WTC11 (cell line): ENCODE data around the gene HIVEP2. TPM values are rescaled to one million over a fixed set of nuclear protein-coding genes. Genes with fewer than 3 reads are reported as not detected.

Experiments
- ATAC-seq: fragments of 200-7000 bp; cut with Tn5 transposase; 2 replicates; pipeline ENCODE4 v1.10.0; 2021; ENCODE audit warnings: mild to moderate bottlenecking, moderate library complexity
- CTCF ChIA-PET: fragments of 300-600 bp; sonication (Branson Sonifier 250); formaldehyde crosslinking; loops from one replicate; lab custom pipeline; 2021; ENCODE audit warnings: antibody characterized with exemption; lab: Charles Lee
- POLR2A ChIA-PET: fragments of 350-600 bp; sonication (Branson Sonifier 250); formaldehyde crosslinking; loops from one replicate; lab custom pipeline; 2021; ENCODE audit warnings: antibody characterized with exemption; lab: Charles Lee
- DNase-seq: peaks from one replicate; pipeline ENCODE4 v3.0.0; 2021; ENCODE audit warnings: low spot score
- H3K27ac Mint-ChIP-seq: 2 replicates; pipeline ENCODE4 v1.8.0; 2021; ENCODE audit warnings: mixed read lengths
- H3K27me3 Mint-ChIP-seq: 2 replicates; pipeline ENCODE4 v1.8.0; 2021; ENCODE audit warnings: low read depth, mild to moderate bottlenecking, moderate library complexity, mixed read lengths
- H3K36me3 Mint-ChIP-seq: 2 replicates; pipeline ENCODE4 v1.8.0; 2021; ENCODE audit warnings: mixed read lengths
- H3K4me1 Mint-ChIP-seq: 2 replicates; pipeline ENCODE4 v1.8.0; 2022; ENCODE audit warnings: mixed read lengths
- H3K4me3 Mint-ChIP-seq: 2 replicates; pipeline ENCODE4 v1.8.0; 2021; ENCODE audit warnings: mild to moderate bottlenecking, moderate library complexity, mixed read lengths
- H3K9me3 Mint-ChIP-seq: 2 replicates; pipeline ENCODE4 v1.8.0; 2021; ENCODE audit warnings: mixed read lengths
- EMX1 ChIP-seq: fragments of 250-450 bp; sonication (Bioruptor Pico); IDR thresholded peaks from 2 replicates; pipeline ENCODE4 v1.8.0; 2021; ENCODE audit warnings: mild to moderate bottlenecking
- ESRRA ChIP-seq: sonication (generic); formaldehyde crosslinking; IDR thresholded peaks from 2 replicates; pipeline ENCODE4 v1.8.1; 2022; ENCODE audit warnings: mild to moderate bottlenecking, missing genetic modification reagents, borderline replicate concordance
- FOXK1 ChIP-seq: sonication (generic); formaldehyde crosslinking; IDR thresholded peaks from 2 replicates; pipeline ENCODE4 v1.8.0; 2022; ENCODE audit warnings: mild to moderate bottlenecking, moderate library complexity, missing genetic modification reagents
- GRHL2 ChIP-seq: fragments of 250-450 bp; sonication (Bioruptor Pico); IDR thresholded peaks from 2 replicates; pipeline ENCODE4 v1.8.0; 2022; ENCODE audit warnings: mild to moderate bottlenecking, moderate library complexity; ENCODE audit not compliant: insufficient replicate concordance, severe bottlenecking
- MXD4 ChIP-seq: fragments of 250-450 bp; sonication (Bioruptor Pico); IDR thresholded peaks from 2 replicates; pipeline ENCODE4 v1.8.0; 2021; ENCODE audit warnings: mild to moderate bottlenecking, moderate library complexity, borderline replicate concordance
- MYBL2 ChIP-seq: sonication (generic); formaldehyde crosslinking; IDR thresholded peaks from 2 replicates; pipeline ENCODE4 v1.8.1; 2023; ENCODE audit warnings: mild to moderate bottlenecking, moderate library complexity, missing genetic modification reagents
- NFATC4 ChIP-seq: fragments of 250-450 bp; sonication (Bioruptor Pico); IDR thresholded peaks from 2 replicates; pipeline ENCODE4 v1.9.0; 2021; ENCODE audit warnings: mild to moderate bottlenecking
- NR3C1 ChIP-seq: sonication (generic); formaldehyde crosslinking; conservative IDR thresholded peaks from 2 replicates; pipeline ENCODE4 v1.8.1; 2023; ENCODE audit warnings: low read depth, mild to moderate bottlenecking, missing genetic modification reagents
- TCF7 ChIP-seq: sonication (generic); formaldehyde crosslinking; IDR thresholded peaks from 2 replicates; pipeline ENCODE4 v1.8.0; 2022; ENCODE audit warnings: mild to moderate bottlenecking, low read depth, missing genetic modification reagents, moderate library complexity
- TEAD1 ChIP-seq: sonication (generic); formaldehyde crosslinking; IDR thresholded peaks from 2 replicates; pipeline ENCODE4 v1.8.0; 2022; ENCODE audit warnings: mild to moderate bottlenecking, missing genetic modification reagents
- ZNF138 ChIP-seq: sonication (generic); formaldehyde crosslinking; conservative IDR thresholded peaks from 2 replicates; pipeline ENCODE4 v1.8.1; 2022; ENCODE audit warnings: mild to moderate bottlenecking, moderate library complexity, missing genetic modification reagents
- ZNF317 ChIP-seq: sonication (generic); formaldehyde crosslinking; IDR thresholded peaks from 2 replicates; pipeline ENCODE4 v1.8.1; 2023; ENCODE audit warnings: low read depth, mild to moderate bottlenecking, moderate library complexity, missing genetic modification reagents, borderline replicate concordance
- ZNF671 ChIP-seq: fragments of 250-450 bp; sonication (Bioruptor Pico); IDR thresholded peaks from 2 replicates; pipeline ENCODE4 v1.8.0; 2021; ENCODE audit warnings: mild to moderate bottlenecking
- total RNA-seq: library from RNA; stranded (reverse); gene quantifications from 3 replicates; pipeline ENCODE4 v1.2.3, GENCODE V29; 2021
- TF ChIP-seq, protein P1 (sequence below): sonication (generic); formaldehyde crosslinking; IDR thresholded peaks from 2 replicates; pipeline ENCODE4 v1.8.0; 2022; ENCODE audit warnings: mild to moderate bottlenecking, missing genetic modification reagents
- TF ChIP-seq, protein P2 (sequence below): sonication (generic); formaldehyde crosslinking; IDR thresholded peaks from 2 replicates; pipeline ENCODE4 v1.8.0; 2022; ENCODE audit warnings: mild to moderate bottlenecking, missing genetic modification reagents
- TF ChIP-seq, protein P3 (sequence below): sonication (generic); formaldehyde crosslinking; IDR thresholded peaks from 2 replicates; pipeline ENCODE4 v1.8.1; 2023; ENCODE audit warnings: mild to moderate bottlenecking, missing genetic modification reagents, moderate library complexity
- TF ChIP-seq, protein P4 (sequence below): fragments of 250-450 bp; sonication (Bioruptor Pico); conservative IDR thresholded peaks from 2 replicates; pipeline ENCODE4 v1.9.0; 2021; ENCODE audit warnings: mild to moderate bottlenecking
- TF ChIP-seq, protein P5 (sequence below): sonication (generic); formaldehyde crosslinking; IDR thresholded peaks from 2 replicates; pipeline ENCODE4 v1.8.1; 2022; ENCODE audit warnings: low read depth, mild to moderate bottlenecking, moderate library complexity, missing genetic modification reagents, borderline replicate concordance
- TF ChIP-seq, protein P6 (sequence below): sonication (generic); formaldehyde crosslinking; IDR thresholded peaks from 2 replicates; pipeline ENCODE4 v1.8.0; 2023; ENCODE audit warnings: mild to moderate bottlenecking, missing genetic modification reagents
- TF ChIP-seq, protein P7 (sequence below): sonication (generic); formaldehyde crosslinking; IDR thresholded peaks from 2 replicates; pipeline ENCODE4 v1.8.0; 2022; ENCODE audit warnings: mild to moderate bottlenecking, missing genetic modification reagents

Gene HIVEP2
- total RNA-seq, 1 experiment from 2014 or later: 11.5 TPM

DNA sequence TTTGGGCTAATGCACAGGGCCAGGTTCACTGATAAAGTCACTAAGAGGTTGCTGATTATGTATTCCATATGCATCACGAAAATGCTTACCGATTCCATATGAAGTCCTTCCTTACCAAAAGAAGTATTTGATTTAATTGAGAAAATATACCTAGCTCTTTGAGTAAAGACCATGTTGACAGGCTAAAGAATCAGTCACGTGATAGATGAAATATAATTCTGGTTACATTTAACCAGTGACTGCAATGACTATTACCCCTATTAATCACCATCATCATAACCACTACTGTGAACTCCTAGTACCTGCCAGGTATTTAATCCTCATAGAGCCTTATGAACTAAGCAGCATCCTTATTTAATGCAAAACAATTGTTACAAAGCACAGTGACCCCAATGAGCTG, 110.1 kb downstream of the HIVEP2 start:
- POLR2A ChIA-PET: no interaction called here
- H3K9me3 Mint-ChIP-seq: no peaks in the 10 kb centered on the region
- peaks cover 13% of the 10 kb centered on the region for H3K4me1 Mint-ChIP-seq
- no peaks in the 10 kb centered on the region for H3K36me3 Mint-ChIP-seq
- DNase-seq: no peak
- CTCF ChIA-PET: interaction anchor here (1.2 to 1.5 kb wide), 2 partner anchors 12 to 192 kb away, joined by 3 to 5 read pairs; no protein-coding TSS in a partner anchor
- no peak overlapping the region for H3K27ac Mint-ChIP-seq
- no peaks in the 10 kb centered on the region for H3K27me3 Mint-ChIP-seq
- no peak for TF ChIP-seq ZNF317
- no peak for TF ChIP-seq TEAD1
- no peak for TF ChIP-seq MYBL2 (CRISPR knock-in tag)
- TF ChIP-seq NR3C1 (CRISPR knock-in tag): no peak
- no peak for TF ChIP-seq MXD4
- no peak for TF ChIP-seq TCF7
- no peak for TF ChIP-seq ESRRA
- no peak for TF ChIP-seq NFATC4 (CRISPR knock-in tag)
- TF ChIP-seq, protein P1, sequence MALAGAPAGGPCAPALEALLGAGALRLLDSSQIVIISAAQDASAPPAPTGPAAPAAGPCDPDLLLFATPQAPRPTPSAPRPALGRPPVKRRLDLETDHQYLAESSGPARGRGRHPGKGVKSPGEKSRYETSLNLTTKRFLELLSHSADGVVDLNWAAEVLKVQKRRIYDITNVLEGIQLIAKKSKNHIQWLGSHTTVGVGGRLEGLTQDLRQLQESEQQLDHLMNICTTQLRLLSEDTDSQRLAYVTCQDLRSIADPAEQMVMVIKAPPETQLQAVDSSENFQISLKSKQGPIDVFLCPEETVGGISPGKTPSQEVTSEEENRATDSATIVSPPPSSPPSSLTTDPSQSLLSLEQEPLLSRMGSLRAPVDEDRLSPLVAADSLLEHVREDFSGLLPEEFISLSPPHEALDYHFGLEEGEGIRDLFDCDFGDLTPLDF (CRISPR knock-in tag): no peak
- no peak for TF ChIP-seq ZNF671 (CRISPR knock-in tag)
- no peak for TF ChIP-seq FOXK1
- TF ChIP-seq, protein P2, sequence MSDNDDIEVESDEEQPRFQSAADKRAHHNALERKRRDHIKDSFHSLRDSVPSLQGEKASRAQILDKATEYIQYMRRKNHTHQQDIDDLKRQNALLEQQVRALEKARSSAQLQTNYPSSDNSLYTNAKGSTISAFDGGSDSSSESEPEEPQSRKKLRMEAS (CRISPR knock-in tag): no peak
- TF ChIP-seq, protein P3, sequence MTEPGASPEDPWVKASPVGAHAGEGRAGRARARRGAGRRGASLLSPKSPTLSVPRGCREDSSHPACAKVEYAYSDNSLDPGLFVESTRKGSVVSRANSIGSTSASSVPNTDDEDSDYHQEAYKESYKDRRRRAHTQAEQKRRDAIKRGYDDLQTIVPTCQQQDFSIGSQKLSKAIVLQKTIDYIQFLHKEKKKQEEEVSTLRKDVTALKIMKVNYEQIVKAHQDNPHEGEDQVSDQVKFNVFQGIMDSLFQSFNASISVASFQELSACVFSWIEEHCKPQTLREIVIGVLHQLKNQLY (CRISPR knock-in tag): no peak
- TF ChIP-seq GRHL2 (CRISPR knock-in tag): no peak
- TF ChIP-seq, protein P4, sequence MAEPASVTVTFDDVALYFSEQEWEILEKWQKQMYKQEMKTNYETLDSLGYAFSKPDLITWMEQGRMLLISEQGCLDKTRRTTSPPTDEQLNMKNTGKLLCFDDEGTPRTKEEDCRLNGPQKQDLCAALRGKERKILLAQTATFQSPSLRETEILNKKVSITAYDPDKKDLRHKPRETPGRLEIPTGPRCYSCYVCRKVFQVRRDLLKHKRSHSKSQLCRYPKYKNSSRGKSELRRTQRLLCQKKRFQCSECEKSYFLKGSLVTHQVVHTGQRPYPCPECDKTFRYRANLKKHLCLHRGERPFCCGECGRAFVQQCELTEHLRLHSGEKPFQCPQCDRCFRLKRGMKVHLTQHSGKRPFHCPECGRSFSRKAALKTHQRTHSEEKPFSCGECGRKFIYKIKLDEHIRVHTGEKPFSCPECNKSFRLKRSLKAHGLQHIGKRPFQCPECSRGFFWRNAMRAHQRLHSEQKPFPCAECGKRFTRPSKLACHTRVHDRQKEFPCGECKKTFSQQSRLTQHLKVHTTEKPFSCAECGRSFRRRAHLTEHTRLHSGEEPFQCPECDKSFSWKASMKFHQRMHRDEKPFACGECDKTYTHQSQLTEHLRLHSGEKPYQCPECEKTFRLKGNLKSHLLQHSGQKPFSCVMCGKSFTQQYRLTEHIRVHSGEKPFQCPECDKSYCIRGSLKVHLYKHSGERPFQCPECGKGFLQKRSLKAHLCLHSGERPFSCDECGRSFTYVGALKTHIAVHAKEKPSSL (CRISPR knock-in tag): no peak
- TF ChIP-seq, protein P5, sequence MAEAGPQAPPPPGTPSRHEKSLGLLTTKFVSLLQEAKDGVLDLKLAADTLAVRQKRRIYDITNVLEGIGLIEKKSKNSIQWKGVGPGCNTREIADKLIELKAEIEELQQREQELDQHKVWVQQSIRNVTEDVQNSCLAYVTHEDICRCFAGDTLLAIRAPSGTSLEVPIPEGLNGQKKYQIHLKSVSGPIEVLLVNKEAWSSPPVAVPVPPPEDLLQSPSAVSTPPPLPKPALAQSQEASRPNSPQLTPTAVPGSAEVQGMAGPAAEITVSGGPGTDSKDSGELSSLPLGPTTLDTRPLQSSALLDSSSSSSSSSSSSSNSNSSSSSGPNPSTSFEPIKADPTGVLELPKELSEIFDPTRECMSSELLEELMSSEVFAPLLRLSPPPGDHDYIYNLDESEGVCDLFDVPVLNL (CRISPR knock-in tag): no peak
- no peak for TF ChIP-seq ZNF138 (CRISPR knock-in tag)
- TF ChIP-seq EMX1: no peak
- TF ChIP-seq, protein P6, sequence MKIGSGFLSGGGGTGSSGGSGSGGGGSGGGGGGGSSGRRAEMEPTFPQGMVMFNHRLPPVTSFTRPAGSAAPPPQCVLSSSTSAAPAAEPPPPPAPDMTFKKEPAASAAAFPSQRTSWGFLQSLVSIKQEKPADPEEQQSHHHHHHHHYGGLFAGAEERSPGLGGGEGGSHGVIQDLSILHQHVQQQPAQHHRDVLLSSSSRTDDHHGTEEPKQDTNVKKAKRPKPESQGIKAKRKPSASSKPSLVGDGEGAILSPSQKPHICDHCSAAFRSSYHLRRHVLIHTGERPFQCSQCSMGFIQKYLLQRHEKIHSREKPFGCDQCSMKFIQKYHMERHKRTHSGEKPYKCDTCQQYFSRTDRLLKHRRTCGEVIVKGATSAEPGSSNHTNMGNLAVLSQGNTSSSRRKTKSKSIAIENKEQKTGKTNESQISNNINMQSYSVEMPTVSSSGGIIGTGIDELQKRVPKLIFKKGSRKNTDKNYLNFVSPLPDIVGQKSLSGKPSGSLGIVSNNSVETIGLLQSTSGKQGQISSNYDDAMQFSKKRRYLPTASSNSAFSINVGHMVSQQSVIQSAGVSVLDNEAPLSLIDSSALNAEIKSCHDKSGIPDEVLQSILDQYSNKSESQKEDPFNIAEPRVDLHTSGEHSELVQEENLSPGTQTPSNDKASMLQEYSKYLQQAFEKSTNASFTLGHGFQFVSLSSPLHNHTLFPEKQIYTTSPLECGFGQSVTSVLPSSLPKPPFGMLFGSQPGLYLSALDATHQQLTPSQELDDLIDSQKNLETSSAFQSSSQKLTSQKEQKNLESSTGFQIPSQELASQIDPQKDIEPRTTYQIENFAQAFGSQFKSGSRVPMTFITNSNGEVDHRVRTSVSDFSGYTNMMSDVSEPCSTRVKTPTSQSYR (CRISPR knock-in tag): no peak
- TF ChIP-seq, protein P7, sequence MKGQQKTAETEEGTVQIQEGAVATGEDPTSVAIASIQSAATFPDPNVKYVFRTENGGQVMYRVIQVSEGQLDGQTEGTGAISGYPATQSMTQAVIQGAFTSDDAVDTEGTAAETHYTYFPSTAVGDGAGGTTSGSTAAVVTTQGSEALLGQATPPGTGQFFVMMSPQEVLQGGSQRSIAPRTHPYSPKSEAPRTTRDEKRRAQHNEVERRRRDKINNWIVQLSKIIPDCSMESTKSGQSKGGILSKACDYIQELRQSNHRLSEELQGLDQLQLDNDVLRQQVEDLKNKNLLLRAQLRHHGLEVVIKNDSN (CRISPR knock-in tag): no peak
- no peak for ATAC-seq
- no peak overlapping the region for H3K4me3 Mint-ChIP-seq
